ENCODE data around the gene PPP2R2C.

DNA sequence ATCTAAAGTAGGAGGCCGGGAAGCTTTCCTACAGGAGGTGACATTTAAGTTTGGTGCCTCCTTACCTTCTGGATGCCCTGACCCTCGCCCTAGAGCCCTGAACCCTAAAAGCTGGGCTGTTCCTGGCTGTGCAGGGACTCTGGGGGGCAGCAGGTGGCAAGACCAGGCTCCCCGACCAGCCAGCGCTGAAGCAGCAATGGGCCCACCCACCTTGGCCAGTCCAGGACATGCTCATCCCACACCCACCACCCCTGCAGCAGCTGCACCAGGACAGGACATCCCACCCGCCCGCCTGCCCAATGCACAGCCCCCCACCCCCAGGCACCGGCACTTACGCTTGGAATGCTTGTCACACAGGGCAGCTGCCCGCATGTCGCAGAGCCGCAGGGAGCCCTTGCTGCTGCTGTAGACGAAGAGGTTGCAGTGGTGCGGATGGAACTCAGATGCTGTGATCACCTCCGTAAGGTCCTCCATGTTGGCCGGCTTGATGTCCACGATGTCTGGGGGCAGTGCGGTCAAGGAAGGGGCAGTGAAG lies 124.8 kb downstream of the PPP2R2C start:
- TF ChIP-seq EZH2phosphoT487 (IDR thresholded peaks at IDR 0.05; ENCODE audit: insufficient read depth, low read depth) (no peak), EZH2 (IDR thresholded peaks at IDR 0.05; ENCODE audit: insufficient read depth, poor library complexity, severe bottlenecking) (no peak)
